GM18517 (cell line): ENCODE results near the gene NDUFB7.

Experiments used
- ATAC-seq: cut with Tn5 transposase; IDR thresholded peaks from one replicate; pipeline ENCODE4 v1.9.1; 2021; ENCODE audit warnings: mild to moderate bottlenecking, moderate library complexity; ENCODE audit not compliant: unreplicated experiment

The NDUFB7 gene

GRCh38 chr19:14528419-14529253 is 43.2 kb downstream of the NDUFB7 start:
- ATAC-seq: no peak

- no peak for ATAC-seq
Observed at GRCh38 chr19:14526423-14526822, 45.4 kb downstream of the NDUFB7 start.

- ATAC-seq: no peak
Observed at GRCh38 chr19:14525729-14526128, 46.1 kb downstream of the NDUFB7 start.

GRCh38 chr19:14520543-14520942 is 51.3 kb downstream of the NDUFB7 start:
- ATAC-seq: no peak

GRCh38 chr19:14519860-14520407 is 51.9 kb downstream of the NDUFB7 start:
- no peak for ATAC-seq

GRCh38 chr19:14519245-14519859 is 52.5 kb downstream of the NDUFB7 start:
- no peak for ATAC-seq

- peak; percentile 68 for ATAC-seq
Observed at GRCh38 chr19:14517840-14518505, 53.9 kb downstream of the NDUFB7 start, which contains the start of gene DNAJB1. Gene DNAJB1, minus strand, starts transcription at chr19:14518397. Its CDS starts 48 bp downstream, at chr19:14518349.

GRCh38 chr19:14517446-14517839 is 54.4 kb downstream of the NDUFB7 start:
- ATAC-seq: no peak

GRCh38 chr19:14516746-14517438 is 55.0 kb downstream of the NDUFB7 start:
- ATAC-seq: no peak
